ENCODE measurements around the gene MRGPRX1. TPM values are rescaled to one million over a fixed set of nuclear protein-coding genes. Genes with fewer than 3 reads are reported as not detected.
"Not testable (repeated sequence)": the region's sequence is repeated elsewhere in the genome, so short reads cannot be mapped to it uniquely, and the experiment has no call there.

Gene MRGPRX1
- polyA plus RNA-seq, 1 donor (not counting 4 experiments of a cell fraction or from before 2014, with no cell fraction given) = not detected

DNA sequence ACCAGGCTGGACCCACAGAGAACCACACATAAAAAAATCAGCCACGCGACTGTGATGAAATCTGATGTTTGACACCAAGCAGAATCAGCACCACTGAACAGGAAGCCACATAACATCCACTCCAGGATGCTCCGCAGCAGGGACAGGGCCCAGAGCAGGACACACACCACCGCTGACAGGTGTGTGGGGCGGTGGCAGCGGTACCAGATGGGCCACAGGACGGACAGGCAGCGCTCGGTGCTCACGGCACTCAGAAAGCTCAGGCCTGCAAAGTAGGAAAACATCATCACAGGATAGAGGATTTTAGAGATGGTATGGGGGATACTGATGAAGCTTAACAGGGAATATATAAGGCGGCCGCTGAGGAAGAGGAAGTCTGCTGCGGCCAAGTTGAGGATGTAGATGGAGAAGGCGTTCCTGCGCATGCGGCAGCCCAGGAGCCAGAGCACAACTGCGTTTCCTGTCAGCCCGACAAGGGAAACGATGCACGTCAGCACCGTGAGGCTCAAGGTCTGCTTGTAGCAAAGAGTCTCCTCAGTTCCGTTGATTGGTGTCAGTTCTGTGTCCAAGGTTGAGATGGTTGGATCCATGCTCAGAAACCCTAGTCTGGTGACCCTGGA is 4.9 kb downstream of the MRGPRX1 start:
- dilution Hi-C loops (cut with MboI; ENCODE audit: extremely low pct_ligation_motif_present, low sequenced_read_pairs) = no loop called here
- Histone ChIP-seq H3K9ac (ENCODE audit: control insufficient read depth, extremely low read depth, insufficient read depth, low read length) (no peak overlapping the region), H3K4me2 (ENCODE audit: control insufficient read depth, extremely low read depth, insufficient read depth, low read depth, low read length) (no peak overlapping the region), H3K4me1 (ENCODE audit: control insufficient read depth, extremely low read depth, insufficient read depth, low read length) (peaks cover 18% of the 10 kb centered on the region), H4K20me1 (ENCODE audit: control insufficient read depth, extremely low read depth, insufficient read depth, low read length) (no peaks in the 10 kb centered on the region), H3K27me3 (ENCODE audit: control insufficient read depth, extremely low read depth, insufficient read depth, low read length) (peaks cover 4% of the 10 kb centered on the region), H3K36me3 (ENCODE audit: control insufficient read depth in 2 of 2, extremely low read depth in 1 of 2, insufficient read depth in 2 of 2, low read length in 2 of 2) (no peaks in the 10 kb centered on the region), H3K9me1 (ENCODE audit: control insufficient read depth, extremely low read depth, insufficient read depth, low read length) (no peaks in the 10 kb centered on the region), H3K4me3 (ENCODE audit: control insufficient read depth in 2 of 3, extremely low read depth in 1 of 3, insufficient read depth in 2 of 3, low read depth in 1 of 3, low read length in 3 of 3) (no peak overlapping the region), H2AFZ (ENCODE audit: control insufficient read depth, low read length) (no peak overlapping the region), H3K79me2 (ENCODE audit: control insufficient read depth, insufficient read depth, low read length) (no peaks in the 10 kb centered on the region), H3K27ac (ENCODE audit: control insufficient read depth, insufficient read depth, low read length) (no peak overlapping the region), H3K9me3 (ENCODE audit: control insufficient read depth, low read depth, low read length) (no peaks in the 10 kb centered on the region)
- TF ChIP-seq, protein P1, sequence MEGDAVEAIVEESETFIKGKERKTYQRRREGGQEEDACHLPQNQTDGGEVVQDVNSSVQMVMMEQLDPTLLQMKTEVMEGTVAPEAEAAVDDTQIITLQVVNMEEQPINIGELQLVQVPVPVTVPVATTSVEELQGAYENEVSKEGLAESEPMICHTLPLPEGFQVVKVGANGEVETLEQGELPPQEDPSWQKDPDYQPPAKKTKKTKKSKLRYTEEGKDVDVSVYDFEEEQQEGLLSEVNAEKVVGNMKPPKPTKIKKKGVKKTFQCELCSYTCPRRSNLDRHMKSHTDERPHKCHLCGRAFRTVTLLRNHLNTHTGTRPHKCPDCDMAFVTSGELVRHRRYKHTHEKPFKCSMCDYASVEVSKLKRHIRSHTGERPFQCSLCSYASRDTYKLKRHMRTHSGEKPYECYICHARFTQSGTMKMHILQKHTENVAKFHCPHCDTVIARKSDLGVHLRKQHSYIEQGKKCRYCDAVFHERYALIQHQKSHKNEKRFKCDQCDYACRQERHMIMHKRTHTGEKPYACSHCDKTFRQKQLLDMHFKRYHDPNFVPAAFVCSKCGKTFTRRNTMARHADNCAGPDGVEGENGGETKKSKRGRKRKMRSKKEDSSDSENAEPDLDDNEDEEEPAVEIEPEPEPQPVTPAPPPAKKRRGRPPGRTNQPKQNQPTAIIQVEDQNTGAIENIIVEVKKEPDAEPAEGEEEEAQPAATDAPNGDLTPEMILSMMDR (optimal IDR thresholded peaks at IDR 0.05 in 1 of 3, IDR thresholded peaks at IDR 0.05 in 1 of 3, conservative IDR thresholded peaks at IDR 0.05 in 1 of 3; ENCODE audit: extremely low read depth in 1 of 3, insufficient read depth in 2 of 3, low read length in 3 of 3) = no peak
- no peak for TF ChIP-seq EZH2 (IDR thresholded peaks at IDR 0.05; ENCODE audit: low read length)
- DNase-seq (ENCODE audit: low read depth, low spot score) (no peak), FAIRE-seq (no peak)

DNA sequence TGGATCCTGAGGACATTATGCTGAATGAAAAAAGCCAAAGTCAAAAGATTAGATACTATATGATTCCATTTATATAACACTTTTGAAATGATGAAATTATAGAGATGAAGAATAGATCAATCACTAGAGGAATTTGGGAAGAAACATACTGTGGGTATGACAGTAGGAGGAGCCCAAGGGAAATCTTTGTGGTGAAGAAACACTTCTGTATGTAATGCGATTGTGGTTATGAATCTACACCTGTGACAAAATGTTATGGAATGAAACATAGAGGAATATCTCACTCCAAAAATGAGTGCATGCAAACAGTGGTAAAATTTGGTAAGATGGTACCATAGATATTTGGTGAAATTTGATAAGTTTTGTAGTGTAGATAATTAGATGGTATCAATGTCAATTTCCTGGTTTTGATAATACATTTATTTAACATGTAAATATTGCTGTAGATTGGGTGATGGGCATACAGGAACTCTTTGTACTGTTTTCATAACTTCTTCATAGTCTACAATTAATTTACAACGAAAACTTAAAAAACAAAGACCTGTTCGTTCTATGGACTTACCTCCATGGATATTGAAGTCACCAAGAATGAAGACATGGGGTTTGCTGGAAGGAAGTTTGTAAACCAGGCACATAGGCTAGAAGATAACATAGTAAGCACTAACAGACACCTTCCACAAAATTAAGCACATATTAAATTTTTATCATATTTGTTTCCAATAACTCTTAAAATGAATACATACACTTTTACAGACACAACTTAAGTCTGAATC is 11.5 kb downstream of the MRGPRX1 start:
- Histone ChIP-seq H3K9ac (ENCODE audit: control insufficient read depth, extremely low read depth, insufficient read depth, low read length) (no peak overlapping the region), H3K36me3 (ENCODE audit: control insufficient read depth in 2 of 2, extremely low read depth in 1 of 2, insufficient read depth in 2 of 2, low read length in 2 of 2) (no peaks in the 10 kb centered on the region), H3K27me3 (ENCODE audit: control insufficient read depth, extremely low read depth, insufficient read depth, low read length) (peaks cover 4% of the 10 kb centered on the region), H3K4me3 (ENCODE audit: control insufficient read depth in 2 of 3, extremely low read depth in 1 of 3, insufficient read depth in 2 of 3, low read depth in 1 of 3, low read length in 3 of 3) (no peak overlapping the region), H4K20me1 (ENCODE audit: control insufficient read depth, extremely low read depth, insufficient read depth, low read length) (no peaks in the 10 kb centered on the region), H3K9me1 (ENCODE audit: control insufficient read depth, extremely low read depth, insufficient read depth, low read length) (no peaks in the 10 kb centered on the region), H3K9me3 (ENCODE audit: control insufficient read depth, low read depth, low read length) (no peaks in the 10 kb centered on the region), H2AFZ (ENCODE audit: control insufficient read depth, low read length) (no peak overlapping the region), H3K4me2 (ENCODE audit: control insufficient read depth, extremely low read depth, insufficient read depth, low read depth, low read length) (no peak overlapping the region), H3K79me2 (ENCODE audit: control insufficient read depth, insufficient read depth, low read length) (no peaks in the 10 kb centered on the region), H3K27ac (ENCODE audit: control insufficient read depth, insufficient read depth, low read length) (no peak overlapping the region), H3K4me1 (ENCODE audit: control insufficient read depth, extremely low read depth, insufficient read depth, low read length) (peaks cover 4% of the 10 kb centered on the region)
- dilution Hi-C loops (cut with MboI; ENCODE audit: extremely low pct_ligation_motif_present, low sequenced_read_pairs) = no loop called here
- TF ChIP-seq EZH2 (IDR thresholded peaks at IDR 0.05; ENCODE audit: low read length) = no peak
- TF ChIP-seq, protein P1 (optimal IDR thresholded peaks at IDR 0.05 in 1 of 3, IDR thresholded peaks at IDR 0.05 in 1 of 3, conservative IDR thresholded peaks at IDR 0.05 in 1 of 3; ENCODE audit: extremely low read depth in 1 of 3, insufficient read depth in 2 of 3, low read length in 3 of 3) = peak in 2 of 3 experiments; percentile 22 to 37
- DNase-seq (ENCODE audit: low read depth, low spot score) (no peak), FAIRE-seq (peak; percentile 84)

DNA sequence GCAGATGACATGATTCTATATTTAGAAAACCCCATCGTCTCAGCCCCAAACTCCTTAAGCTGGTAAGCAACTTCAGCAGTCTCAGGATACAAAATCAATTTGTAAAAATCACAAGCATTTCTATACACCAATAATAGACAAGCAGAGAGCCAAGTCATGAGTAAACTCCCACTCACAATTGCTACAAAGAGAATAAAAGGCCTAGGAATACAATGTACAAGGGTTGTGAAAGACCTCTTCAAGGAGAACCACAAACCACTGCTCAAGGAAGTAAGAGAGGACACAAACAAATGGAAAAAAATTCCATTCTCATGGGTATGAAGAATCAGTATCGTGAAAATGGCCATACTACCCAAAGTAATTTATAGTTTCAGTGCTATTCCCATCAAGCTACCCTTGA is 13.8 kb downstream of the MRGPRX1 start:
- H3K9ac ChIP-seq (ENCODE audit: control insufficient read depth, extremely low read depth, insufficient read depth, low read length); H3K4me3 ChIP-seq (ENCODE audit: control insufficient read depth in 2 of 3, extremely low read depth in 1 of 3, insufficient read depth in 2 of 3, low read depth in 1 of 3, low read length in 3 of 3); H3K79me2 ChIP-seq (ENCODE audit: control insufficient read depth, insufficient read depth, low read length); H2AFZ ChIP-seq (ENCODE audit: control insufficient read depth, low read length); H3K36me3 ChIP-seq (ENCODE audit: control insufficient read depth in 2 of 2, extremely low read depth in 1 of 2, insufficient read depth in 2 of 2, low read length in 2 of 2); H4K20me1 ChIP-seq (ENCODE audit: control insufficient read depth, extremely low read depth, insufficient read depth, low read length); DNase-seq (ENCODE audit: low read depth, low spot score); H3K9me1 ChIP-seq (ENCODE audit: control insufficient read depth, extremely low read depth, insufficient read depth, low read length); dilution Hi-C loops (cut with MboI; ENCODE audit: extremely low pct_ligation_motif_present, low sequenced_read_pairs); H3K27ac ChIP-seq (ENCODE audit: control insufficient read depth, insufficient read depth, low read length); H3K9me3 ChIP-seq (ENCODE audit: control insufficient read depth, low read depth, low read length); H3K4me2 ChIP-seq (ENCODE audit: control insufficient read depth, extremely low read depth, insufficient read depth, low read depth, low read length); H3K27me3 ChIP-seq (ENCODE audit: control insufficient read depth, extremely low read depth, insufficient read depth, low read length); H3K4me1 ChIP-seq (ENCODE audit: control insufficient read depth, extremely low read depth, insufficient read depth, low read length): not testable (repeated sequence)
- peak; percentile 20 for FAIRE-seq

Data from keratinocyte (primary cell).